ENCODE data around the gene IMMT.

DNA sequence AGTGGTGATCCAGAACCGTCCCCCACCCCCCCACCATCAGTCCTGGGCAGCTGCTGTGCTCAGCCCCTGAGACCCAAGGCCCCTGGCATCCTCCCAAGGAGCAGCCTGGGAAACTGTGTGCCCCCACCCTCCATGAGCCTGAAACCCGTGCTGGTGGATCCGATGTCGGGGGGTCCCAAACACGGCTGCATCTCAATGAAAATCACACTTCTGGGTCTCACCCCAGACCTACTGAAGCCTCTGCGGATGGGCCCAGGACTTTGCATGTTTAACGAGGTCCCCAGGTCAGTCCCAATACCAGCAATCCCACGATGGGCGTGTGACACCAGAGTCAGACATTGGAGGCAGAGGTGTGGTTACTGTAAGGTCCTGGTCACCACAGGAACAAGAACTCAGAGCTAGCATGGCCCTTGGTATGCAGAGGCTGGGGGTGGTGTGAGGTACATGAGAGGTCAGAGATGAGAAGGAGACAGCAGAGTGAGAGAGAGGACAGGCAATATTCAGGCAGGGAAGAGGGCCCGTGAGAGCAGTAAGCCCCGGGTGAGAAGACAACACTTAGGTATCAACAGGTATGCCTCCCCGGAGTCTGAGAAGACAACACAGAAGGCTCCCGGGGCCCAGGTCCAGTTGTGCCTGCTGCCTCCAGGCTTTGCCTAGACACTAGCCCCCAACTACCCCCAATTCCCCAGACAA, 36.6 kb upstream of the IMMT start:
- TF ChIP-seq, protein P1, sequence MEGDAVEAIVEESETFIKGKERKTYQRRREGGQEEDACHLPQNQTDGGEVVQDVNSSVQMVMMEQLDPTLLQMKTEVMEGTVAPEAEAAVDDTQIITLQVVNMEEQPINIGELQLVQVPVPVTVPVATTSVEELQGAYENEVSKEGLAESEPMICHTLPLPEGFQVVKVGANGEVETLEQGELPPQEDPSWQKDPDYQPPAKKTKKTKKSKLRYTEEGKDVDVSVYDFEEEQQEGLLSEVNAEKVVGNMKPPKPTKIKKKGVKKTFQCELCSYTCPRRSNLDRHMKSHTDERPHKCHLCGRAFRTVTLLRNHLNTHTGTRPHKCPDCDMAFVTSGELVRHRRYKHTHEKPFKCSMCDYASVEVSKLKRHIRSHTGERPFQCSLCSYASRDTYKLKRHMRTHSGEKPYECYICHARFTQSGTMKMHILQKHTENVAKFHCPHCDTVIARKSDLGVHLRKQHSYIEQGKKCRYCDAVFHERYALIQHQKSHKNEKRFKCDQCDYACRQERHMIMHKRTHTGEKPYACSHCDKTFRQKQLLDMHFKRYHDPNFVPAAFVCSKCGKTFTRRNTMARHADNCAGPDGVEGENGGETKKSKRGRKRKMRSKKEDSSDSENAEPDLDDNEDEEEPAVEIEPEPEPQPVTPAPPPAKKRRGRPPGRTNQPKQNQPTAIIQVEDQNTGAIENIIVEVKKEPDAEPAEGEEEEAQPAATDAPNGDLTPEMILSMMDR (conservative IDR thresholded peaks at IDR 0.05; ENCODE audit: low read depth, low read length), result no peak
- no peak for TF ChIP-seq EZH2 (IDR thresholded peaks at IDR 0.05; ENCODE audit: borderline replicate concordance, low read depth, low read length, poor library complexity, severe bottlenecking)

Measured in A673 (cell line).